ENCODE measurements around the gene ZFP64.
"Not testable (repeated sequence)": the region's sequence is repeated elsewhere in the genome, so short reads cannot be mapped to it uniquely, and the experiment has no call there.

Gene ZFP64

GRCh38 chr20:52160049-52160570 is 31.5 kb downstream of the ZFP64 start:
- DNase-seq (ENCODE audit: low read depth in 2 of 2) = no peak

GRCh38 chr20:52154575-52154974 is 37.0 kb downstream of the ZFP64 start:
- DNase-seq (ENCODE audit: low read depth in 2 of 2) = no peak

- no peak for DNase-seq (ENCODE audit: low read depth in 2 of 2)
Observed at GRCh38 chr20:52153896-52154295, 37.7 kb downstream of the ZFP64 start.

GRCh38 chr20:52152921-52153320 is 38.7 kb downstream of the ZFP64 start:
- no peak for DNase-seq (ENCODE audit: low read depth in 2 of 2)

GRCh38 chr20:52152416-52152815 is 39.2 kb downstream of the ZFP64 start:
- no peak for DNase-seq (ENCODE audit: low read depth in 2 of 2)

GRCh38 chr20:52150440-52151258 is 40.9 kb downstream of the ZFP64 start:
- no peak for DNase-seq (ENCODE audit: low read depth in 2 of 2)

- no peak for DNase-seq (ENCODE audit: low read depth in 2 of 2)
Observed at GRCh38 chr20:52145587-52145986, 46.0 kb downstream of the ZFP64 start.

- no peak for DNase-seq (ENCODE audit: low read depth in 2 of 2)
Observed at GRCh38 chr20:52143277-52143676, 48.3 kb downstream of the ZFP64 start.

GRCh38 chr20:52142757-52143156 is 48.8 kb downstream of the ZFP64 start:
- no peak for DNase-seq (ENCODE audit: low read depth in 2 of 2)

GRCh38 chr20:52139986-52140385 is 51.6 kb downstream of the ZFP64 start:
- no peak for DNase-seq (ENCODE audit: low read depth in 2 of 2)

- DNase-seq (ENCODE audit: low read depth in 2 of 2) = no peak
Observed at GRCh38 chr20:52137850-52138249, 53.7 kb downstream of the ZFP64 start.

GRCh38 chr20:52133714-52134113 is 57.9 kb downstream of the ZFP64 start:
- DNase-seq (ENCODE audit: low read depth in 2 of 2) = not testable (repeated sequence)

- no peak for DNase-seq (ENCODE audit: low read depth in 2 of 2)
Observed at GRCh38 chr20:52132337-52132736, 59.2 kb downstream of the ZFP64 start.

GRCh38 chr20:52131048-52131643 is 60.4 kb downstream of the ZFP64 start:
- no peak for DNase-seq (ENCODE audit: low read depth in 2 of 2)

- DNase-seq (ENCODE audit: low read depth in 2 of 2) = no peak
Observed at GRCh38 chr20:52130406-52130805, 61.2 kb downstream of the ZFP64 start.

- no peak for DNase-seq (ENCODE audit: low read depth in 2 of 2)
Observed at GRCh38 chr20:52129611-52130010, 62.0 kb downstream of the ZFP64 start.

GRCh38 chr20:52127309-52127708 is 64.3 kb downstream of the ZFP64 start:
- DNase-seq (ENCODE audit: low read depth in 2 of 2) = no peak

- DNase-seq (ENCODE audit: low read depth in 2 of 2) = no peak
Observed at GRCh38 chr20:52124821-52125220, 66.8 kb downstream of the ZFP64 start.

GRCh38 chr20:52118696-52119095 is 72.9 kb downstream of the ZFP64 start:
- DNase-seq (ENCODE audit: low read depth in 2 of 2) = no peak

GRCh38 chr20:52118016-52118623 is 73.5 kb downstream of the ZFP64 start:
- DNase-seq (ENCODE audit: low read depth in 2 of 2) = no peak

- DNase-seq (ENCODE audit: low read depth in 2 of 2) = no peak
Observed at GRCh38 chr20:52110456-52110855, 81.1 kb downstream of the ZFP64 start.

All from stimulated activated CD8-positive, alpha-beta memory T cell treated with anti-CD3 and anti-CD28 coated beads, Interleukin-2, amount 100 ng/mL, for 48 hours (primary cell).